ENCODE data around the gene UBE2L5.

UBE2L5 gene

GRCh38 chr13:30400376-30400775, 21.9 kb upstream of the UBE2L5 start:
- no peak for ATAC-seq (ENCODE audit: insufficient read depth, low read depth)
- no peaks in the 10 kb centered on the region for H3K27me3 ChIP-seq (ENCODE audit: insufficient read depth, low read length, poor library complexity)
- peaks cover 11% of the 10 kb centered on the region for H3K4me1 ChIP-seq (ENCODE audit: insufficient read depth, low read length)

DNA sequence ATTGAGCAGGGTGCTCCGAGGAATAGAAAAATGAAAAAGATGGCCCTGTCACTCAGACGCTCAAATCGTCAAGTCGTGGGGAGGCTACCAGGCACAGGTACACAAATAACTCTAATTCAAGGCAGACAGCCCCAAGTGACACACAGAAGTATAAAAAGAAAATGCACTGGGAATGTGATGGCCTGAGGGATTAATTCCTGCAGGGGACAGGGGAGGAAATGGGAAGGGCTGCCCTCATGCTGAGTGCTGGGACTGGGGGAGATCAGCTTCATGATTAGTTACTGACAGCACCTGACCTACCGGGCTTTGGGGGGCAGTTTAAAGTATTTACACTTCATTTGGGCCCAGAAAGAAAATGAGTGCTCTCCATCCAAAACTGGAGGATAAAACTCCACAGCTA, 20.9 kb upstream of the UBE2L5 start:
- Histone ChIP-seq H3K27ac (ENCODE audit: low read length) (no peak overlapping the region), H4K20me1 (ENCODE audit: insufficient read depth, low read length) (no peaks in the 10 kb centered on the region), H3K79me2 (ENCODE audit: insufficient read depth, low read length) (no peaks in the 10 kb centered on the region), H3K27me3 (ENCODE audit: insufficient read depth, low read length, poor library complexity) (no peaks in the 10 kb centered on the region), H3K9ac (ENCODE audit: low read depth, low read length) (no peak overlapping the region), H3K36me3 (ENCODE audit: insufficient read depth, low read length) (no peaks in the 10 kb centered on the region), H2AFZ (ENCODE audit: low read depth, low read length) (no peak overlapping the region), H3K4me2 (ENCODE audit: insufficient read depth, low read length) (no peak overlapping the region), H3K9me3 (ENCODE audit: insufficient read depth, low read length, severe bottlenecking) (no peaks in the 10 kb centered on the region), H3K4me1 (ENCODE audit: insufficient read depth, low read length) (peaks cover 1% of the 10 kb centered on the region; the same call in 1 of the 2 replicates), H3K4me3 (ENCODE audit: low read depth in 1 of 2, low read length in 2 of 2) (no peak overlapping the region)
- ATAC-seq (ENCODE audit: insufficient read depth, low read depth), result no peak
- TF ChIP-seq EZH2 (IDR thresholded peaks at IDR 0.05; ENCODE audit: borderline replicate concordance, low read depth, low read length, severe bottlenecking), result no peak
- TF ChIP-seq CTCF (IDR thresholded peaks at IDR 0.05; ENCODE audit: borderline replicate concordance, extremely low read depth, low read length, poor library complexity, severe bottlenecking), result no peak
- DNase-seq, result no peak

More at GRCh38 chr13:30400376-30400775, 21.9 kb upstream of the UBE2L5 start:
- Histone ChIP-seq H2AFZ (ENCODE audit: low read depth, low read length) (no peak overlapping the region), H3K36me3 (ENCODE audit: insufficient read depth, low read length) (no peaks in the 10 kb centered on the region), H4K20me1 (ENCODE audit: insufficient read depth, low read length) (no peaks in the 10 kb centered on the region), H3K9me3 (ENCODE audit: insufficient read depth, low read length, severe bottlenecking) (no peaks in the 10 kb centered on the region), H3K79me2 (ENCODE audit: insufficient read depth, low read length) (no peaks in the 10 kb centered on the region), H3K9ac (ENCODE audit: low read depth, low read length) (no peak overlapping the region), H3K4me3 (ENCODE audit: low read depth in 1 of 2, low read length in 2 of 2) (no peak overlapping the region), H3K4me2 (ENCODE audit: insufficient read depth, low read length) (no peak overlapping the region), H3K27ac (ENCODE audit: low read length) (no peak overlapping the region)
- DNase-seq, result no peak
- TF ChIP-seq CTCF (IDR thresholded peaks at IDR 0.05; ENCODE audit: borderline replicate concordance, extremely low read depth, low read length, poor library complexity, severe bottlenecking) (no peak), EZH2 (IDR thresholded peaks at IDR 0.05; ENCODE audit: borderline replicate concordance, low read depth, low read length, severe bottlenecking) (no peak)

DNA sequence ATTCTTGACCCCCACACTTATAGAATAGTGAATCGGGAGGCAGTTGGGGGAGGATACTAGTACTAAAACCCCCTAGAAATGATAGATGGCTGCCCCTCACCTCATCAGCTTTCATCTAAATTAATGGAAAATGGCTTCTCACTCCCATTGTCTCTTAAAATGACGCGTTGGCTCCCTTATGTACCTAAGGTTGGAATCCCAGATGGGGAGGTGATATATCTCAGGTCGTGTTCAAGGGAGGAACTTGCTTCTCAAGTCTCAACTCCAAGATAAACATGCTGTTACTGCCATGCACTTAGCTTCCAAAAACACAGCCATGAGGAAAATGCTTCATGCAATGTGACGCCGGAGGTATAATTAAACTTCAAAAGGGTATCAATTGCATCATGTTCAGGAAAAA, 18.8 kb upstream of the UBE2L5 start:
- Histone ChIP-seq H3K4me3 (ENCODE audit: low read depth in 1 of 2, low read length in 2 of 2) (no peak overlapping the region), H3K4me2 (ENCODE audit: insufficient read depth, low read length) (no peak overlapping the region), H3K36me3 (ENCODE audit: insufficient read depth, low read length) (no peaks in the 10 kb centered on the region), H3K9me3 (ENCODE audit: insufficient read depth, low read length, severe bottlenecking) (no peaks in the 10 kb centered on the region), H3K9ac (ENCODE audit: low read depth, low read length) (no peak overlapping the region), H3K4me1 (ENCODE audit: insufficient read depth, low read length) (no peaks in the 10 kb centered on the region), H3K27me3 (ENCODE audit: insufficient read depth, low read length, poor library complexity) (no peaks in the 10 kb centered on the region), H2AFZ (ENCODE audit: low read depth, low read length) (no peak overlapping the region), H4K20me1 (ENCODE audit: insufficient read depth, low read length) (no peaks in the 10 kb centered on the region), H3K27ac (ENCODE audit: low read length) (no peak overlapping the region), H3K79me2 (ENCODE audit: insufficient read depth, low read length) (no peaks in the 10 kb centered on the region)
- ATAC-seq (ENCODE audit: insufficient read depth, low read depth), result no peak
- no peak for DNase-seq
- TF ChIP-seq EZH2 (IDR thresholded peaks at IDR 0.05; ENCODE audit: borderline replicate concordance, low read depth, low read length, severe bottlenecking) (no peak), CTCF (IDR thresholded peaks at IDR 0.05; ENCODE audit: borderline replicate concordance, extremely low read depth, low read length, poor library complexity, severe bottlenecking) (no peak)

GRCh38 chr13:30404207-30404606, 18.1 kb upstream of the UBE2L5 start:
- no peaks in the 10 kb centered on the region for H3K4me1 ChIP-seq (ENCODE audit: insufficient read depth, low read length)
- ATAC-seq (ENCODE audit: insufficient read depth, low read depth) (no peak), DNase-seq (no peak)
- H2AFZ ChIP-seq (ENCODE audit: low read depth, low read length), result no peak overlapping the region
- no peak overlapping the region for H3K27ac ChIP-seq (ENCODE audit: low read length)
- H3K79me2 ChIP-seq (ENCODE audit: insufficient read depth, low read length), result no peaks in the 10 kb centered on the region
- H4K20me1 ChIP-seq (ENCODE audit: insufficient read depth, low read length), result no peaks in the 10 kb centered on the region
- H3K4me3 ChIP-seq (ENCODE audit: low read depth in 1 of 2, low read length in 2 of 2), result no peak overlapping the region
- H3K4me2 ChIP-seq (ENCODE audit: insufficient read depth, low read length), result no peak overlapping the region
- TF ChIP-seq CTCF (IDR thresholded peaks at IDR 0.05; ENCODE audit: borderline replicate concordance, extremely low read depth, low read length, poor library complexity, severe bottlenecking) (no peak), EZH2 (IDR thresholded peaks at IDR 0.05; ENCODE audit: borderline replicate concordance, low read depth, low read length, severe bottlenecking) (no peak)
- H3K9ac ChIP-seq (ENCODE audit: low read depth, low read length), result no peak overlapping the region
- H3K36me3 ChIP-seq (ENCODE audit: insufficient read depth, low read length), result no peaks in the 10 kb centered on the region
- H3K9me3 ChIP-seq (ENCODE audit: insufficient read depth, low read length, severe bottlenecking), result no peaks in the 10 kb centered on the region
- no peaks in the 10 kb centered on the region for H3K27me3 ChIP-seq (ENCODE audit: insufficient read depth, low read length, poor library complexity)
